CD4-positive, alpha-beta T cell treated with Interferon alpha-2 for 1 hour (primary cell): ENCODE data around the gene AXIN1.
"Not testable (repeated sequence)": the region's sequence is repeated elsewhere in the genome, so short reads cannot be mapped to it uniquely, and the experiment has no call there.

ENCODE experiments used
- DNase-seq, 2 donors: peaks; one replicate each; pipeline ENCODE4 v3.0.0-alpha.2; 2020 to 2022

The AXIN1 gene

DNA sequence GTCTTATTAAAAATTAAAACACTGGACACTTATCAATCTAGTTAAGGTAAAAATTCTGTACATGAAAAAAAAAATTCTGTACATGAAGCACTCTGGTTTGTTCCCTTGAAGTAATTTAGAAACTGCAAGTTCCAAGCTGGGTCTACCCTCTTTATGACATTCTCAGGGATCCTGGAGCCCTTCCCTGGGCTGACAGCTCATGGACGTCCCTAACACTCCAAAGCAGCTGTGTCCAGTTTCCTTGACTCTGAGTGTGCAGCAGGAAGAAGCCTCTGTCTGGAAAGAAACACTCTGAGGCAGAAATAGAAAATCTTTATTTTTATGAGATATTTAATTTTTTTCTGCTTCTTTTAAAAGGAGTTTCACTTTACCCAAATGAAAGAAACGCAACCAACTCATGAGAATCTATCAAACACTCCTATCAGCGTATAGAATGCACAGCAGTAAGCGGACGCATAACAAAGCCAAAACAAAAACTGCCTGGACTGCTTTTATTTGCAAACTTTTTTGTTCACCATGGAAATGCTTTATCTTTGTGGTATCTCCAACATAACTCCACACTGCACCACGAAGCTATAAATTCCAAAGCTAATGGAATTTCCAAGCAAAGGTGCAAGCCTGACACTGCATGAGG, 21.2 kb downstream of the AXIN1 start:
- DNase-seq, result not testable (repeated sequence)

DNA sequence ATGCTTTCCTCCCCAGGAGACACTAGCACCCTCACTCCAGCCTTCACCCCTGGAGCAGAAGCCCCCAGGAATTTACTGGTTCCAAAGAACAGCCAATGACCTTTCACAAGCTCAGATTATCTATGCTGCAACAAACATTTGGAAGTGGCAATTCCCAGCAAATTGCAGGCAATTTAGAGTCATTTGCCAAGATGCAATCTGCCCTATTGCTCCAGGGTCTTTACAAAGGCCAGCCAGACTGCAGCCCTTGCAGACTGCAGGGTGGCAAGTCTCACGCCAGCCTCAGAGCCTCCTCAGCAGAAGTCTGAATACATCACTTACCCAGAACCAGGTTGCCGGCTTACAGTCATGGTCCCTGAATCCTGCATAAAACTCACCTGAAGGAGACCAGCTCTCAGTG, 21.8 kb downstream of the AXIN1 start:
- no peak for DNase-seq

GRCh38 chr16:325375-326145, 27.0 kb downstream of the AXIN1 start:
- DNase-seq, result no peak

- peak; percentile 73 to 82 for DNase-seq
These were observed 27.8 kb downstream of the AXIN1 start for GRCh38 chr16:324451-325334.

DNA sequence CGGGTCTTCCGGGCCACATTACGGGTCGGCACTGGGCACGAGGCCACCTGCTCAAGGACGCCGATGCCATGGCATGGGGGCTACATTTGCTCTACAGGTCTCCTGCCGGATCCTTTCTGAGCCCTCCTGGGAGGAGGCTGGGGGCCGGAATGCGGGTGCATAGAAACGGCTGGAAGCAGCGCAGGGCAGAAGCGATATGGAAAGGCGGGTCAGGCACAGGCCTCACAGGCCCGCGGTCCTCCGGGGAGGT, 28.4 kb downstream of the AXIN1 start:
- DNase-seq, result no peak

DNA sequence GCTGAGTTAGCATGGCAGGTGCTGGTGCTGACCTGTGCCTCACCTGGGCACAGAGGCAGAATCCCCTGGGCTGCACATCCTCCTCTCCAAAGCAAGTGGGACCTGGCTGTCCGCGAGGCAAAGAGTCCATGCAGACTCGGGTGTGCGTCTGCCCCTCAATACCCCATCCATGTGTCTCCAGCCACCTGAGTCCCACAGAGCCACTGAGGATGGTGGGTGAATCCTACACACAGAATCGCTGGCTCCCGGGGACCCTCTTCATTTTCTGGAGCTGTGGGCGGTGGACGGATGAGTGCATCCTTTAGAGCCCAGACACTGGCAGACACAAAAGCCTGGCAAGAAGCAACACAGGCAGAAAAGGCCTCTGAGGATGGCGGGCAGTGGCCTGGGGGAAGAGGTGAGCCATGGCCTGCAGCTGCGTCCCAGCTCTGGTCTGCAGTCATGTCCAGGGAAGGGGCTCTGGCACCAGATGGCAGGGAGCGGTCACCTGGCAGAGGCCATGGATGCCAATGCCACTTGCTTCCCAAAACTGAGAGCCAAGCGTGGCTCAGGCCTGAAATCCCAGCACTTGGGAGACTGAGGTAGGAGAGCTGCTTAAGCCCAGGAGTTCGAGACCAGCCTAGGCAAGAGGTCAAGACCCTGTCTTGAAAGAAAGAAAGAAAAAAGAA, 29.9 kb downstream of the AXIN1 start:
- no peak for DNase-seq

GRCh38 chr16:321532-321931, 31.0 kb downstream of the AXIN1 start:
- DNase-seq, result no peak

DNA sequence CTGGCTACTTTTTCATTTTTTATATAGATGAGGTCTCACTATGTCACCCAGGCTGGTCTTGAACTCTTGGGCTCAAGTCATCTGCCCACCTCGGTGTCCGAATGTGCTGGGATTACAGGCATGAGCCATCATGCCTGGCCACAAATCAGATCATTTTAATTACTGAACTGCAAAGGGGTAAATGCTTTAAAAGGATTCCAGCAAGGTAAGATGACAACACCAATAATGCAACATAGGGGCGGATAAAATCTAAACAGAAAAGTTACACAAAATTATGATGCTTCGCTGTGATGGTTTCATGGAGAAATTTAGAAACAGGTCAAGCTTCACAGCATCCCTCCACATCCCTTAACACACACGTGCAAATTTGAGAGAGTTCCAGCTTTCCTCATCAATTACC, 32.3 kb downstream of the AXIN1 start:
- DNase-seq, result no peak

- DNase-seq, result no peak
These were observed 33.9 kb downstream of the AXIN1 start for GRCh38 chr16:318628-319027.

- DNase-seq, result no peak
These were observed 34.9 kb downstream of the AXIN1 start for GRCh38 chr16:317583-317982.

DNA sequence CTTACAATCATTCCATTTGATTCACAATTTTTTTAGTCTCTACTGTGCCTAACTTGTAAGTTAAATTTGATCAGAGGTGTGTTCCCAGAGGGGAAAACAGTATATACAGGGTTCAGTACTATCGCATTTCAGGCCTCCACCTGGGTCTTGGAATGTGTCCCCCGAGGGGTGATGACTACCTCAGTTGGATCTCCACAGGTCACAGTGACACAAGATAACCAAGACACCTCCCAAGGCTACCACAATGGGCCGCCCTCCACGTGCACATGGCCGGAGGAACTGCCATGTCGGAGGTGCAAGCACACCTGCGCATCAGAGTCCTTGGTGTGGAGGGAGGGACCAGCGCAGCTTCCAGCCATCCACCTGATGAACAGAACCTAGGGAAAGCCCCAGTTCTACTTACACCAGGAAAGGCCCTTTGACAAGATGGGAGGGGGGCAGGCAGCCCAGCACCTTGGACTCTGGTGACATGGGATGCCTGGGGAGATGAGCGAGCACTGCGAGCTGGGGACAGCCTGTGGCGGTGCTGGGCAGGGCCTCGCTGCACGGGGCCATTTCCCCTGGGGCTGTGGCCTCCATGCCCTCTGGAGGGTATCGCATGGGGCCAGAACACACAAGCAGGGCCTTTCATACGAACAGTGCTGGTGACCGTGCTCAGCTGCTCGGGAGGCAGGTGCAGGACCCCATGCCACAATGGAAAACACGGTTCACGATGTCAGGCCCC, 35.6 kb downstream of the AXIN1 start:
- no peak for DNase-seq

DNA sequence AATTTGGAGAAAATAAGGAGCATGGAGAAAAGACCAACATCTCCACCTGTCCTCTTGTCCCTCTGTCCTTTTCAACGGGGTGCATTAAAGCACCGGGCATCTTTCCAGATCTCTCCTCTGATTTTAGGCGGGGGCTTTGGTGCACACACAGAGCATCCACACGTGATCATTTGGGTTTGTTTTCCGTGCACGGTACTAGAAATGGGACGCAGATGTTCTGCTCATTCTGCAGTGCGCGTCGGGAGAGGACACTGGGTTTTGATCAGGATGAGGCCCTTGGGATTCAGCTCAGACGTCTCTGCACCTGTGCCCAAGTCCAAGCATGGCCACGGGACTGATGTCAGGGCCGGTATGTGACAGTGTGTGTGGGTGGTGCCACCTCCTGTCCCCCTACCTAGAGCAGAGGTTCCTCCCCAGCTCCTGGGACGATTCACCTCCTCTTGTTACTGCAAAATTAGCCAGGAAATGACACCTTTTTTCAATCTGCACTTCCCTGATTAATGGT, 37.7 kb downstream of the AXIN1 start:
- no peak for DNase-seq

DNA sequence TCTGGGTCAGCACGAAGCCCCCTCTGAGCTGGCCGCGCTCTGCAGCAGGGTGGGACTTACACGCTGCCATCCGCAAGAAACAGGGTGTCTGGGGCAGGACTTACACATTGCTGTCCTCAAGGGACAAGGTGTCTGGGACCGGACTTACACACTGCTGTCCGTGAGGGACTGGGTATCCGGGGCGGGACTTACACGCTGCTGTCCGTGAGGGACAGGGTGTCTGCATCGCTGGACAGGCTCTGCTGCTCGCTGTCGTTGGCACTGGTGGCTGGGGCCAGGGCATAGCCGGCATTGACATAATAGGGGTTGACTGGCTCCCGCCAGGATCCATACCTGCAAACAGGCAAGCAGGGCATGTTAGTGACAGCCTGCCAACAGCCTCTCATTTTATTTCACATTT, 38.2 kb downstream of the AXIN1 start:
- no peak for DNase-seq

- DNase-seq, result no peak
These were observed 40.8 kb downstream of the AXIN1 start for GRCh38 chr16:311725-312124.

DNA sequence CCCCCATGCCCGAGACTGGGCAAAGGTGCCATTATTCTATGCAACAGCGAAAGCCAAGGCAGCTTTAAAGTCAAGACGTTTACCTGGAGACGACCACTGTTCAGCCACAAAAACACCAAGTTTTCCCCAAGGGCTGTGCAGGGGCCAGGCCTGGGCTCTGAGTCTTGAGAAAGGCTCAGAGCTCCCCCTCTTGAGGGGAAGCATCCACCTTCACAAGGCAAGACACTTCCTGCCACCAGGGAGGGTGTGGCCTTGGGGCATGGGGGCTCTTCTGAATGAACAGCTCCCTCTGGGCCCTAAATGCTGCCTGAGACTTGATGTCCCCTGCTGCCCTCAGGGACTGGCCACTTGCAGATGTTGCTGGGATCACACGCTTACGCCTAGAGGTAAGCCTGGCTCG, 43.0 kb downstream of the AXIN1 start:
- DNase-seq, result no peak

- DNase-seq, result no peak
These were observed 44.7 kb downstream of the AXIN1 start for GRCh38 chr16:307691-308312.

GRCh38 chr16:306911-307370, 45.6 kb downstream of the AXIN1 start:
- DNase-seq, result no peak

DNA sequence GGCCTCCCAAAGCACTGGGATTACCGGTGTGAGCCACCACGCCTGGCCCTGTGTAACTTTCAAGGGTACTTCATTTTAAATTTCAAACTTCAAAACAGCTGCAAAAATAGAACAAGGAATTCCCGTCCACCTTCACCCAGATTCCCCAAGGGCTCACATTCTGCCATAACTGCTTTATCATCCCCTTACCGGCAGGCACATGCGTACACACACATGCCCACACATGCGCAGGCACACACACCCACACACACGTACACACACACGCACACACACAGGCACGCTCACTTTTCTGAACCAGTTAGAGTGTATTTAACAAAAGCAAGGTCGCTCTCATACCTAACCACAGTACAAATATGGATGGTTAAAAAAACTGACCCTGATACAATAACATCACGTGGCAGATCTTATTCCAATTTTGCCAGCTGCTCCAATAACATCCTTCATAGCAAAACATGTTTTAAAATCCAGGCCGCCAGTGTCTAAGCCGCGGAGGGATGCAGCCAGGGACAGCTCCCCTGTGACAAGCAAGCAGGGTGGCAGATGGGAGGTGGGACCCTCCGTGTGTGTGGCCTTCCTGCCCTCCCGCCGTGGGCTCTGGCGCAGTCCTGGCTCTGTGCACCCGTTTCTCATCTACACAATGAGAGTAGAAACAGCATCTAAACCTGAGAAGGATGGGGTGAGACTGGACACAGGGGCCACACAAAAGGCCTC, 46.5 kb downstream of the AXIN1 start:
- DNase-seq, result no peak

GRCh38 chr16:303760-304505, 48.6 kb downstream of the AXIN1 start:
- DNase-seq, result peak; percentile 28

DNA sequence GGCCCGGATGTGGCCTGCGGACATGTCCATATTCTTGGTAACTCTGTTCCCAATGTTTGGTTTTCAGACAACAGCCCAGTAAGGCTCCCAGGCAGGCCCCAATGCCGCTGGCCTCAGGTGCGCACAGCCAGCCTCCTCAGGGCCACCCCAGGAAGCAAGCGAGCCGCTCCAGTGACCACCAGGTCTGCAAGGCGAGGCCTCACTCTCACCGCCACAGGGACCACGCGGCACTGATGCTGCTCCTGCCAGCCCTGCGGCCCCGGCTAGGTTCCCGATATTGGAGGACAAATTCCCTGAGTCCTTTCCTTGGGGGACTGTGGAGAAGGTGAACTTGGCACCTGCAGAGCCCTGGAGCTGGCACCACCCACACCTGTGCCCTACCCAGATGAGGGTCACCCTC, 50.6 kb downstream of the AXIN1 start:
- DNase-seq, result no peak

DNA sequence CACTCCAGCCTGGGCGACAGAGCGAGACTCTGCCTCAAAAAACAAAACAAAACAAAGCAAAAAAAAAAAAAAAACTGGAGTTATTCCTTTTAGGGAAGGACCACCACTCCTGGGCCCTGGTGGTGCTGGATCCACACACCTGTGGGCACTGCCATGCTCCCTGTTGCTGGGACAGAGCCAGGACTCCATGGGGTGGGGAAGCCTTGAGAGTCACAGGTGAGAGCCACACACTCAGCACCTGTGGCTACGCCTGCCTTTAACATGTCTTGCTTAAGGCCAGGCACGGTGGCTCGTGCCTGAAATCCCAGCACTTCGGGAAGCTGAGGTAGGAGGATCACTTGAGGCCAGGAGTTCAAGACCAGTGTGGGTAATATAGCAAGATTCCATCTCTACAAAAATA, 51.3 kb downstream of the AXIN1 start:
- DNase-seq, result no peak
